Neural crest cell (in vitro differentiated cells): Measurements from ENCODE around the gene STPG2. TPM values are rescaled to one million over a fixed set of nuclear protein-coding genes. Genes with fewer than 3 reads are reported as not detected.

Experiments used
- DNase-seq: peaks from one replicate; pipeline ENCODE4 v3.0.0; 2021; ENCODE audit warnings: low read depth, mixed read lengths, low spot score
- H3K27ac Mint-ChIP-seq: one replicate; pipeline ENCODE4 v1.8.0; 2021; ENCODE audit warnings: mild to moderate bottlenecking, mixed read lengths; ENCODE audit not compliant: unreplicated experiment
- H3K27me3 Mint-ChIP-seq: 2 replicates; pipeline ENCODE4 v1.8.0; 2021; ENCODE audit warnings: low read depth, mild to moderate bottlenecking, mixed read lengths
- H3K36me3 Mint-ChIP-seq: 2 replicates; pipeline ENCODE4 v1.8.0; 2021; ENCODE audit warnings: low read depth, mild to moderate bottlenecking, mixed read lengths
- H3K4me1 Mint-ChIP-seq: 2 replicates; pipeline ENCODE4 v1.8.0; 2021; ENCODE audit warnings: mixed read lengths
- H3K4me3 Mint-ChIP-seq: one replicate; pipeline ENCODE4 v1.8.0; 2021; ENCODE audit warnings: mild to moderate bottlenecking, mixed read lengths
- H3K9me3 Mint-ChIP-seq: 2 replicates; pipeline ENCODE4 v1.8.0; 2021; ENCODE audit warnings: mixed read lengths
- CTCF ChIP-seq: fragments of 200-600 bp; sonication (generic); conservative IDR thresholded peaks from 2 replicates; pipeline ENCODE4 v1.5.0; 2021; ENCODE audit warnings: antibody characterized with exemption, mild to moderate bottlenecking
- total RNA-seq: library from RNA; stranded (reverse); gene quantifications from 2 replicates; pipeline ENCODE4 v1.2.1, GENCODE V29; 2021

The STPG2 gene
- total RNA-seq, 1 donor from 2014 or later = 0.21 TPM

GRCh38 chr4:98006814-98007412, 136.4 kb downstream of the STPG2 start:
- Mint-ChIP-seq H3K4me3 (no peak overlapping the region), H3K27ac (no peak overlapping the region), H3K4me1 (no peaks in the 10 kb centered on the region)

GRCh38 chr4:98006060-98006459, 137.2 kb downstream of the STPG2 start:
- no peak for DNase-seq
- H3K36me3 Mint-ChIP-seq = no peaks in the 10 kb centered on the region
- no peaks in the 10 kb centered on the region for H3K27me3 Mint-ChIP-seq
- peaks cover 3% of the 10 kb centered on the region for H3K9me3 Mint-ChIP-seq
- no peak overlapping the region for H3K4me3 Mint-ChIP-seq
- no peak overlapping the region for H3K27ac Mint-ChIP-seq
- H3K4me1 Mint-ChIP-seq = no peaks in the 10 kb centered on the region
- no peak for TF ChIP-seq CTCF

More at GRCh38 chr4:98006814-98007412, 136.4 kb downstream of the STPG2 start:
- no peaks in the 10 kb centered on the region for H3K27me3 Mint-ChIP-seq
- H3K9me3 Mint-ChIP-seq = peaks cover 4% of the 10 kb centered on the region
- TF ChIP-seq CTCF = no peak
- no peaks in the 10 kb centered on the region for H3K36me3 Mint-ChIP-seq
- DNase-seq = no peak

GRCh38 chr4:98000940-98001339, 142.3 kb downstream of the STPG2 start:
- DNase-seq = no peak
- Mint-ChIP-seq H3K9me3 (peaks cover 3% of the 10 kb centered on the region), H3K4me1 (no peaks in the 10 kb centered on the region), H3K27me3 (no peaks in the 10 kb centered on the region), H3K36me3 (no peaks in the 10 kb centered on the region), H3K27ac (no peak overlapping the region), H3K4me3 (no peak overlapping the region)
- TF ChIP-seq CTCF = no peak

- H3K27ac Mint-ChIP-seq = no peak overlapping the region
- no peak for DNase-seq
- H3K36me3 Mint-ChIP-seq = no peaks in the 10 kb centered on the region
- H3K4me3 Mint-ChIP-seq = no peak overlapping the region
- H3K27me3 Mint-ChIP-seq = no peaks in the 10 kb centered on the region
- peaks cover 11% of the 10 kb centered on the region for H3K9me3 Mint-ChIP-seq
- no peak for TF ChIP-seq CTCF
- no peaks in the 10 kb centered on the region for H3K4me1 Mint-ChIP-seq
Measured at GRCh38 chr4:97998203-97998602, 145.1 kb downstream of the STPG2 start.

- Mint-ChIP-seq H3K27ac (no peak overlapping the region), H3K4me3 (no peak overlapping the region), H3K9me3 (peaks cover 16% of the 10 kb centered on the region), H3K27me3 (no peaks in the 10 kb centered on the region), H3K4me1 (no peaks in the 10 kb centered on the region), H3K36me3 (no peaks in the 10 kb centered on the region)
- no peak for TF ChIP-seq CTCF
- no peak for DNase-seq
Measured at GRCh38 chr4:97994765-97995465, 148.4 kb downstream of the STPG2 start.
